HCT116 (cell line): Measurements from ENCODE around the gene TMEM208. TPM values are rescaled to one million over a fixed set of nuclear protein-coding genes. Genes with fewer than 3 reads are reported as not detected.

Experiments used
- ATAC-seq: fragments of 200-7000 bp; cut with Tn5 transposase; 2 replicates; pipeline ENCODE4 v1.9.1; 2020; ENCODE audit warnings: mild to moderate bottlenecking, moderate library complexity
- BruUV-seq: library from RNA; stranded (reverse); fragments of 400-500 nt; replicated peaks from 2 replicates; lab custom pipeline; 2021; lab: Mats Ljungman, UMichigan
- CTCF ChIA-PET: fragments of 300-600 bp; sonication (Branson Sonifier 250); formaldehyde crosslinking; loops from one replicate; lab custom pipeline; 2021; ENCODE audit warnings: antibody characterized with exemption; lab: Charles Lee
- POLR2A ChIA-PET: fragments of 300-600, 350-600 bp; sonication (Branson Sonifier 250); formaldehyde crosslinking; loops from one replicate; lab custom pipeline; 2021; ENCODE audit warnings: antibody characterized with exemption; lab: Charles Lee
- RAD21 ChIA-PET, 2 experiments: fragments of 300-600 bp; sonication (Branson Sonifier 250); formaldehyde crosslinking; loops; one replicate each; lab custom pipeline; 2023; ENCODE audit warnings: low total read pairs in 2 of 2; ENCODE audit not compliant: uncharacterized antibody in 2 of 2, unreplicated experiment in 2 of 2, low non-redundant PET in 1 of 2; lab: Charles Lee
- DNase-seq: peaks from one replicate; pipeline ENCODE4 v3.0.0-alpha.2; 2010; ENCODE audit warnings: low read depth, low spot score
- H2AFZ ChIP-seq: fragments of 200-600 bp; shearing (Covaris generic), sonication (generic); 2 replicates; pipeline ENCODE4 v1.6.1; 2017; ENCODE audit warnings: low read depth, mixed run types, mixed read lengths, antibody characterized with exemption, low read length; ENCODE audit not compliant: poor library complexity, severe bottlenecking
- H3K27ac ChIP-seq: 2 replicates; pipeline ENCODE4 v1.5.1; 2012; ENCODE audit warnings: low read depth, low read length
- H3K27me3 ChIP-seq: fragments of 200-600 bp; sonication (generic); 2 replicates; pipeline ENCODE4 v1.6.1; 2016; ENCODE audit warnings: mixed run types, low read length, mixed read lengths; ENCODE audit not compliant: insufficient read depth
- H3K36me3 ChIP-seq, 2 experiments: fragments of 200-500 bp in 1 of 2; fragments of 200-600 bp in 1 of 2; sonication (Bioruptor generic) in 1 of 2; sonication (generic) in 1 of 2; 2 replicates each; pipeline versions ENCODE4 v1.5.1 to v1.6.1; 2014 to 2016; ENCODE audit warnings: low read length in 2 of 2, inconsistent platforms in 1 of 2, mixed read lengths in 1 of 2, mixed run types in 1 of 2; ENCODE audit not compliant: insufficient read depth in 2 of 2, control insufficient read depth in 1 of 2
- H3K4me1 ChIP-seq, 2 experiments: fragments of 200-600 bp in 1 of 2; sonication (generic) in 1 of 2; 2 replicates each; pipeline versions ENCODE4 v1.5.1 to v1.6.1; 2012 to 2017; ENCODE audit warnings: low read length in 2 of 2, inconsistent platforms in 1 of 2, mild to moderate bottlenecking in 1 of 2, mixed read lengths in 1 of 2, mixed run types in 1 of 2, moderate library complexity in 1 of 2; ENCODE audit not compliant: insufficient read depth in 2 of 2, control insufficient read depth in 1 of 2
- H3K4me2 ChIP-seq: fragments of 200-600 bp; sonication (generic); 2 replicates; pipeline ENCODE4 v1.6.1; 2017; ENCODE audit warnings: mixed run types, low read length, mixed read lengths
- H3K4me3 ChIP-seq, 2 experiments: fragments of 200-600 bp in 1 of 2; sonication (generic) in 1 of 2; replicated peaks in 1 of 2; 2 replicates each; pipeline ENCODE4 v1.5.1; 2011 to 2016; ENCODE audit warnings: low read length in 2 of 2, control low read depth in 1 of 2, low read depth in 1 of 2, mild to moderate bottlenecking in 1 of 2, mixed read lengths in 1 of 2, mixed run types in 1 of 2
- H3K79me2 ChIP-seq: fragments of 200-600 bp; sonication (generic); 2 replicates; pipeline ENCODE4 v1.6.1; 2017; ENCODE audit warnings: mild to moderate bottlenecking, mixed run types, low read length, moderate library complexity, mixed read lengths; ENCODE audit not compliant: insufficient read depth
- H3K9ac ChIP-seq: fragments of 200-600 bp; sonication (generic); 2 replicates; pipeline ENCODE4 v1.6.1; 2016; ENCODE audit warnings: low read length, mixed read lengths
- H3K9me2 ChIP-seq: fragments of 200-600 bp; sonication (generic), shearing (Covaris generic); 2 replicates; pipeline ENCODE4 v1.6.1; 2017; ENCODE audit warnings: mixed run types, mild to moderate bottlenecking, moderate library complexity; ENCODE audit not compliant: insufficient read depth
- H3K9me3 ChIP-seq, 2 experiments: fragments of 200-500 bp in 1 of 2; fragments of 200-600 bp in 1 of 2; sonication (Bioruptor generic) in 1 of 2; sonication (generic) in 1 of 2; 2 replicates each; pipeline ENCODE4 v1.6.1; 2014 to 2017; ENCODE audit warnings: low read length in 2 of 2, mixed read lengths in 2 of 2, inconsistent platforms in 1 of 2, low read depth in 1 of 2, mild to moderate bottlenecking in 1 of 2, mixed run types in 1 of 2, moderate library complexity in 1 of 2; ENCODE audit not compliant: control insufficient read depth in 1 of 2, insufficient read depth in 1 of 2
- H4K20me1 ChIP-seq: fragments of 200-600 bp; sonication (generic), shearing (Covaris generic); 2 replicates; pipeline ENCODE4 v1.6.1; 2017; ENCODE audit warnings: mixed run types, mild to moderate bottlenecking, moderate library complexity; ENCODE audit not compliant: insufficient read depth
- CBX3 ChIP-seq: IDR thresholded peaks from 2 replicates; pipeline ENCODE4 v1.6.1; 2012; ENCODE audit warnings: low read depth
- CEBPB ChIP-seq: IDR thresholded peaks from 2 replicates; pipeline ENCODE4 v1.6.1; 2012; ENCODE audit warnings: low read depth
- CTCF ChIP-seq, 3 experiments: fragments of 200-600 bp in 1 of 3; sonication (generic) in 1 of 3; IDR thresholded peaks in 2 of 3; conservative IDR thresholded peaks in 1 of 3; 2 replicates each; pipeline ENCODE4 v1.5.1; 2012 to 2017; ENCODE audit warnings: low read depth in 2 of 3, low read length in 2 of 3, antibody characterized with exemption in 1 of 3, borderline replicate concordance in 1 of 3, control low read depth in 1 of 3, mild to moderate bottlenecking in 1 of 3, mixed read lengths in 1 of 3, mixed run types in 1 of 3, moderate library complexity in 1 of 3; ENCODE audit not compliant: insufficient read depth in 1 of 3
- EGR1 ChIP-seq: IDR thresholded peaks from 2 replicates; pipeline ENCODE4 v1.6.1; 2012; ENCODE audit warnings: low read depth
- EZH2 ChIP-seq: fragments of 200-600 bp; sonication (generic); IDR thresholded peaks from 2 replicates; pipeline ENCODE4 v1.6.1; 2017; ENCODE audit warnings: antibody characterized with exemption, mixed run types
- EZH2phosphoT487 ChIP-seq: fragments of 200-600 bp; IDR thresholded peaks from 2 replicates; pipeline ENCODE4 v1.6.1; 2018; ENCODE audit warnings: antibody characterized with exemption, borderline replicate concordance
- JUND ChIP-seq: IDR thresholded peaks from 2 replicates; pipeline ENCODE4 v1.6.1; 2012
- MAX ChIP-seq: IDR thresholded peaks from 2 replicates; pipeline ENCODE4 v1.6.1; 2012
- POLR2A ChIP-seq: IDR thresholded peaks from 2 replicates; pipeline ENCODE4 v1.7.0; 2011; ENCODE audit warnings: borderline replicate concordance; ENCODE audit not compliant: insufficient read depth, insufficient read length; ENCODE audit errors: extremely low read depth
- POLR2AphosphoS5 ChIP-seq: IDR thresholded peaks from 2 replicates; pipeline ENCODE4 v1.6.1; 2011; ENCODE audit warnings: mild to moderate bottlenecking, low read depth, low read length, moderate library complexity
- RAD21 ChIP-seq: IDR thresholded peaks from 2 replicates; pipeline ENCODE4 v1.6.1; 2012; ENCODE audit warnings: low read depth, mild to moderate bottlenecking
- REST ChIP-seq: IDR thresholded peaks from 2 replicates; pipeline ENCODE4 v1.6.1; 2012; ENCODE audit warnings: low read depth
- SIN3A ChIP-seq: IDR thresholded peaks from 2 replicates; pipeline ENCODE4 v1.6.1; 2012; ENCODE audit warnings: low read depth
- SRF ChIP-seq: IDR thresholded peaks from 2 replicates; pipeline ENCODE4 v1.6.1; 2012; ENCODE audit warnings: low read depth
- TCF7L2 ChIP-seq: IDR thresholded peaks from 2 replicates; pipeline ENCODE4 v1.7.0; 2011; ENCODE audit warnings: borderline replicate concordance, inconsistent platforms; ENCODE audit not compliant: insufficient read depth, insufficient read length; ENCODE audit errors: extremely low read depth
- YY1 ChIP-seq: IDR thresholded peaks from 2 replicates; pipeline ENCODE4 v1.6.1; 2011; ENCODE audit warnings: low read length, low read depth, moderate library complexity, mild to moderate bottlenecking; ENCODE audit not compliant: insufficient replicate concordance; ENCODE audit errors: extremely low read depth
- ZFX ChIP-seq: fragments of 450-650 bp; IDR thresholded peaks from 2 replicates; pipeline ENCODE4 v1.6.1; 2017
- ZNF274 ChIP-seq: fragments of 200-500 bp; sonication (Bioruptor generic); IDR thresholded peaks from 2 replicates; pipeline ENCODE4 v1.6.1; 2014; ENCODE audit warnings: mild to moderate bottlenecking, low read depth, low read length, inconsistent platforms
- intact Hi-C: fragments of 100-400 bp; cut with micrococcal nuclease; formaldehyde crosslinking; loops from 2 replicates; pipeline ENCODE4 v1.10.0; 2022
- total RNA-seq: library from RNA; stranded (reverse); gene quantifications from one replicate; pipeline ENCODE4 v1.2.1, GENCODE V29; 2021; ENCODE audit not compliant: unreplicated experiment
- TF ChIP-seq, protein P1 (sequence below): IDR thresholded peaks from 2 replicates; pipeline ENCODE4 v1.6.1; 2011; ENCODE audit warnings: mild to moderate bottlenecking, low read length, moderate library complexity; ENCODE audit not compliant: insufficient replicate concordance; ENCODE audit errors: extremely low read depth

TMEM208 gene
- total RNA-seq, 1 experiment from 2014 or later: 36.1 TPM

- intact Hi-C loops: no loop called here
These were observed 42.4 kb upstream of the TMEM208 start for GRCh38 chr16:67184453-67184994.

More at GRCh38 chr16:67184453-67184994, 42.4 kb upstream of the TMEM208 start:
- ChIA-PET CTCF (interaction anchor here (0.9 to 1.5 kb wide), 11 partner anchors 14 to 289 kb away, joined by 3 to 12 read pairs (median 5); partner anchors contain the start of genes ELMO3 and NOL3), RAD21 (interaction anchor here in 1 of 2 experiments (1.2 kb wide), 2 partner anchors 155 to 166 kb away, joined by 3 to 16 read pairs; no protein-coding TSS in a partner anchor), POLR2A (interaction anchor here (1.5 kb wide), 1 partner anchor 42 kb away, joined by 3 read pairs; the partner anchor contains the start of gene TMEM208)
- Histone ChIP-seq H3K4me3 (peak overlapping the region; percentile 68 to 71; a peak in 2 of 4 replicates), H3K9me2 (no peaks in the 10 kb centered on the region), H3K27ac (peak overlapping the region; percentile 95), H3K9ac (peak overlapping the region; percentile 79; the same call in 1 of the 2 replicates), H3K27me3 (no peaks in the 10 kb centered on the region), H2AFZ (no peak overlapping the region), H3K9me3 (no peaks in the 10 kb centered on the region), H3K79me2 (peaks cover 11% of the 10 kb centered on the region), H3K36me3 (no peaks in the 10 kb centered on the region), H3K4me1 (peaks cover 13 to 46% of the 10 kb centered on the region in 2 experiments; a peak in 3 of 4 replicates), H3K4me2 (peak overlapping the region; percentile 82), H4K20me1 (no peaks in the 10 kb centered on the region)
- BruUV-seq: no TSS peak
- ATAC-seq (no peak), DNase-seq (no peak)
- no peak for TF ChIP-seq CTCF (IDR thresholded peaks at IDR 0.05 in 2 of 3, conservative IDR thresholded peaks at IDR 0.05 in 1 of 3; ENCODE audit: borderline replicate concordance in 1 of 3, insufficient read depth in 1 of 3, low read depth in 2 of 3, low read length in 2 of 3)
- TF ChIP-seq JUND: no peak
- no peak for TF ChIP-seq RAD21
- no peak for TF ChIP-seq CEBPB
- no peak for TF ChIP-seq POLR2A
- no peak for TF ChIP-seq ZFX
- TF ChIP-seq YY1: no peak
- no peak for TF ChIP-seq EGR1
- no peak for TF ChIP-seq SRF
- TF ChIP-seq POLR2AphosphoS5: no peak
- no peak for TF ChIP-seq ZNF274
- TF ChIP-seq EZH2phosphoT487: no peak
- TF ChIP-seq CBX3: no peak
- no peak for TF ChIP-seq TCF7L2
- no peak for TF ChIP-seq REST
- TF ChIP-seq SIN3A: no peak
- no peak for TF ChIP-seq MAX
- TF ChIP-seq EZH2: no peak
- TF ChIP-seq, protein P1, sequence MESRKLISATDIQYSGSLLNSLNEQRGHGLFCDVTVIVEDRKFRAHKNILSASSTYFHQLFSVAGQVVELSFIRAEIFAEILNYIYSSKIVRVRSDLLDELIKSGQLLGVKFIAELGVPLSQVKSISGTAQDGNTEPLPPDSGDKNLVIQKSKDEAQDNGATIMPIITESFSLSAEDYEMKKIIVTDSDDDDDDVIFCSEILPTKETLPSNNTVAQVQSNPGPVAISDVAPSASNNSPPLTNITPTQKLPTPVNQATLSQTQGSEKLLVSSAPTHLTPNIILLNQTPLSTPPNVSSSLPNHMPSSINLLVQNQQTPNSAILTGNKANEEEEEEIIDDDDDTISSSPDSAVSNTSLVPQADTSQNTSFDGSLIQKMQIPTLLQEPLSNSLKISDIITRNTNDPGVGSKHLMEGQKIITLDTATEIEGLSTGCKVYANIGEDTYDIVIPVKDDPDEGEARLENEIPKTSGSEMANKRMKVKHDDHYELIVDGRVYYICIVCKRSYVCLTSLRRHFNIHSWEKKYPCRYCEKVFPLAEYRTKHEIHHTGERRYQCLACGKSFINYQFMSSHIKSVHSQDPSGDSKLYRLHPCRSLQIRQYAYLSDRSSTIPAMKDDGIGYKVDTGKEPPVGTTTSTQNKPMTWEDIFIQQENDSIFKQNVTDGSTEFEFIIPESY: no peak
